AG04450 (cell line): ENCODE data around the gene MAD1L1. TPM values are rescaled to one million over a fixed set of nuclear protein-coding genes. Genes with fewer than 3 reads are reported as not detected.

Experiments used
- CTCF ChIA-PET: fragments of 300-600, 350-600 bp; formaldehyde crosslinking; extraction: SDS; loops from one replicate; lab custom pipeline; 2022; ENCODE audit warnings: antibody characterized with exemption, inconsistent platforms; lab: Charles Lee
- POLR2A ChIA-PET: fragments of 350-600 bp; formaldehyde crosslinking; extraction: SDS; loops from one replicate; lab custom pipeline; 2021; ENCODE audit warnings: antibody characterized with exemption, inconsistent platforms; lab: Yijun Ruan, JAX
- DNase-seq: peaks from one replicate; pipeline ENCODE4 v3.0.0-alpha.2; 2011; ENCODE audit warnings: low read depth, low spot score
- H3K27ac ChIP-seq: one replicate; pipeline ENCODE4 v1.5.1; 2012; ENCODE audit warnings: low read depth, low read length, control low read depth
- H3K27me3 ChIP-seq: one replicate; pipeline ENCODE4 v1.6.0; 2012; ENCODE audit warnings: low read length; ENCODE audit not compliant: control insufficient read depth, insufficient read depth
- H3K4me3 ChIP-seq: 2 replicates; pipeline ENCODE4 v1.5.1; 2011; ENCODE audit warnings: mild to moderate bottlenecking, low read depth, low read length, control low read depth
- H3K9me3 ChIP-seq: 2 replicates; pipeline ENCODE4 v1.5.1; 2012; ENCODE audit warnings: low read length; ENCODE audit not compliant: control insufficient read depth, insufficient read depth
- CTCF ChIP-seq: IDR thresholded peaks from 2 replicates; pipeline ENCODE4 v1.5.1; 2011; ENCODE audit warnings: low read depth, low read length, control low read depth, inconsistent platforms
- polyA plus RNA-seq: library from polyadenylated mRNA; depleted of rRNA; stranded (reverse); fragments of >200 nt; gene quantifications from 2 replicates; pipeline ENCODE4 v1.2.3, GENCODE V29; 2011

Gene MAD1L1
- polyA plus RNA-seq, 1 experiment, result 11.9 TPM

DNA sequence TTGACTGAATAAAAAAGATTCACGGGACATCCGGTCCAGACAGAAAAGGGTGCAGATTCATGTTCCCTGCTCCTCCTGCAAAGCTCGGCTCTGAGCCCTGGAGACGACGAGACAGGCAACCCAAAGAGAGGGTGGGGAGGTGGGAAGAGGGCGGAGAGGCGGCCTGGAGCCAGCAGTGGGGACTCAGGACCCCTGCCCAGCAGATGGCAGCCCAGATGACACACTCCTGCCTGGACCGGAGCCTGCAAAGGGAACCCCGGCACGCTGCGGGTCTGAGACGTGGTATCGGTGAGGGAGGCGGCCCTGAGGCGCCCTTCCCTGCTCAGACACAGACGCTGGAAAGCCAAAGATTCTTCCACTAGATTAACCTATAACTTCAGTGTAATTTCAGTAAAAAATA is 311.9 kb downstream of the MAD1L1 start:
- no peak for DNase-seq
- Histone ChIP-seq H3K27me3 (no peaks in the 10 kb centered on the region), H3K27ac (no peak overlapping the region), H3K9me3 (peaks cover 3% of the 10 kb centered on the region; the same call in 1 of the 2 replicates), H3K4me3 (no peak overlapping the region)
- ChIA-PET POLR2A (no interaction called here), CTCF (no interaction called here)
- TF ChIP-seq CTCF, result no peak

DNA sequence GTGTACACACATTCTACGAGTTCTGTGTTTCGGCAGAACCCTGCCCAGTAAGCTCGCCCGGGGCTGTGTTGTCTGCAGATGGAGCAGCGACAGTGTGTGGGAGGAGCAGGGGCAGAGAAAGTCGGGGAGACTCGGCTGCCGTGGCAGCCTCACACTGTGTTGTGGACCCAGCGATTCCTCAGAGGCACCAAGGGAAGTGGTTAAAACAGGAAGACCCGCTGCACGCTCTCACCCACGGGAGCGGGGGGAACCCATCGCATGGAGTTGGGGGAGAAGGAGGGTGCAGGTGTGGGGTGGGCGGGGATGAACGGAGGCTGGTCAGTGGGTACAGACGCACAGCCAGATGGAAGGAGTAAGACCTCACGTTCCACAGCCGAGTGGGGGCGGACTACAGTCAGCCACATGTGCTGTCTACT is 312.5 kb downstream of the MAD1L1 start:
- no peak overlapping the region for H3K27ac ChIP-seq
- ChIA-PET CTCF (no interaction called here), POLR2A (no interaction called here)
- H3K27me3 ChIP-seq, result no peaks in the 10 kb centered on the region
- peaks cover 3% of the 10 kb centered on the region; the same call in 1 of the 2 replicates for H3K9me3 ChIP-seq
- H3K4me3 ChIP-seq, result no peak overlapping the region
- TF ChIP-seq CTCF, result no peak
- DNase-seq, result no peak

GRCh38 chr7:1919539-1920265 is 313.0 kb downstream of the MAD1L1 start:
- no peak for DNase-seq
- ChIA-PET CTCF (no interaction called here), POLR2A (no interaction called here)

DNA sequence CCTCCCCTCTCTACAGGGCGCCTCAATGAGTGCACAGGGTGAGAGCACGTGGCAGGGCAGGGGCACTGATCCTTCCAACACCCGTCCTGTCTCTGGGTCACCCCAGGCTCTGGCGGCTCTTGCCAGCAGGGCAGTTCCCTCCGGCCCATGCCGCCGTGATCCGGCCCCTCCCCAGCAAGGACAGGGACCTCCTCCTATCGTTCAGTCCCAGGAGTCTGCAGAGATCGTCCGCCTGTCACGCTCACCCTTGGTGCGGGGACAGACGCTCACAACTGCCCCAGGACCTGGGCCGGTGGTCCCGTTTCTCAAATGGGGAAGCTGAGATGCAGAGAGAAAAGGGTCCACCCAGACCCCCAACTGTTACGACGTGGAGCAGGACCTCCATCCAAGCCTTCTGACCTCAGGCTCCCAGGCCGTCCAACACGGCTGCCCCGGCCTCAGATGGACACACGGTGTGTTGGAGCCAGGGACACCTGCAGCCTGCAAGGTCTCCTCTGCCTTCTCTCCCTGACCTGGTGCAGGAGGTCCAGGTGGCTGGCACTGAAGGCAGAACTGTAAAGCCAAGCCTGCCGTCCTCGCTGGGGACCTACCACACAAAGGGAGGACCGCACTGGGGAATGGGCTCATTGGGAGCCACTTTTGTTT is 313.7 kb downstream of the MAD1L1 start:
- CTCF ChIA-PET, result no interaction called here
- DNase-seq, result no peak
- Histone ChIP-seq H3K4me3 (no peak overlapping the region), H3K9me3 (peaks cover 3% of the 10 kb centered on the region; the same call in 1 of the 2 replicates), H3K27ac (no peak overlapping the region), H3K27me3 (no peaks in the 10 kb centered on the region)
- POLR2A ChIA-PET, result no interaction called here
- no peak for TF ChIP-seq CTCF

More at GRCh38 chr7:1919539-1920265, 313.0 kb downstream of the MAD1L1 start:
- TF ChIP-seq CTCF, result no peak
- peaks cover 3% of the 10 kb centered on the region; the same call in 1 of the 2 replicates for H3K9me3 ChIP-seq
- H3K27me3 ChIP-seq, result no peaks in the 10 kb centered on the region
- no peak overlapping the region for H3K4me3 ChIP-seq
- H3K27ac ChIP-seq, result no peak overlapping the region

DNA sequence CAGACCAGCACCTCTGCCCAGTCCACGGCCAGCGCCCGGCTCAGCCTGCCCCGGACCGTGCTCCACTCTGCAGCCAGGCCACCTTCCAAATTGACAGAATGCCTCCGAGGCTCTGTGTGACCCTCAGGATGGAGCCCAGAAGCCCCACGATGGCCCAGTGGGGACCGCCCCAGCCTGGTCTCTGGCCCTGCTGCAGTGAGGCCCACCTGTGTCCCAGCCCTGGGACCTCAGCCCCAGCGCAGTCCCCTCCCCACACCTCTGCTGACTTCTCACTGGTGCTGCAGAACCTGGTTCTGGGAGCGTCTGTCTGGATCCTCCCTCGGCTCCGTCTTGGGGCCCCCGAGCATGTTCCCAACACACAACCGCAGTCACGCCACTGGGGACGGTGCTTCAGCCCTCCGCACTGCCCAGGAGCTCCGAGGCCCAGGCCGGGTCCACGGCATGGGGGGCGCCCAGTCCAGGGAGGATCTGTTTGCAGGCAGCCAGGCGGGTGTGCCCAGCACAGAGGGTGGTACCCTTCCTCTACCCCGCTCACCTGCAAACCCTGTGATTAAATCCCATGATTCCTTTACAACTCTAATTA is 314.6 kb downstream of the MAD1L1 start:
- no peak overlapping the region for H3K4me3 ChIP-seq
- TF ChIP-seq CTCF, result no peak

More for the DNA sequence above, 314.6 kb downstream of the MAD1L1 start:
- no peaks in the 10 kb centered on the region for H3K27me3 ChIP-seq
- H3K27ac ChIP-seq, result no peak overlapping the region
- POLR2A ChIA-PET, result no interaction called here
- DNase-seq, result no peak
- CTCF ChIA-PET, result no interaction called here
- peaks cover 3% of the 10 kb centered on the region; the same call in 1 of the 2 replicates for H3K9me3 ChIP-seq
